Measurements from ENCODE around the gene SLC25A24.

SLC25A24 gene

DNA sequence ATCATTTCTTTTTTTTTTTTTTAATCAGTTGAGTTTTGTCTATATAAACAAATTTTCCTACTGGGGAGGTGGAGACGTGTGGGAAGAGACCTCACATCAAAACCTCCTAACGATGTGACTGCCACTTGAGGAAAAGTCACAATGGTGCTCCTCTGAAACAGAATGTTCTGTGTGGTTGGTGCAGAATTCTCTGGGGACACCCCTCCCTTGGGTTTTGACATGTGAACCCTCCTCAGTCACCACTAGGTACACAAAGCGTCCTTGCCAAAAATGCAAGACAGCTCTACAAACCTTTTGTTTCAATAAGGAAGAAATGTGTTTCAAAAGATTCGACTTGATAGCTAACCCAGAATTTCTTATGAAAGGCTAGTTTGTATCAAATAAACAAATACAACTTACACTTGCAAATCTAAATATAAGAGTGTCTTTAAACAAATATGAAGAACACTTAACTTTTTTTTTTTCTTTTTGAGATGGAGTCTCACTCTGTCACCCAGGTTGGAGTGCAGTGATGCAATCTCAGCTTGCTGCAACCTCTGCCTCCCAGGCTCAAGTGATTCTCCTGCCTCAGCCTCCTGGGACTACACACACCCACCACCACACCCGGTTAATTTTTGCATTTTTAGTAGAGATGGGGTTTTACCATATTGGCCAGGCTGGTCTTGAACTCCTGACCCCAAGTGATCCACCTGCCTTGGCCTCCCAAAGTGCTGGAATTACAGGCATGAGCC is 9.3 kb downstream of the SLC25A24 start:
- Histone ChIP-seq H3F3A (ENCODE audit: control insufficient read depth, insufficient read depth) (no peaks in the 10 kb centered on the region), H3K9me3 (ENCODE audit: control insufficient read depth, insufficient read depth, low read length) (no peaks in the 10 kb centered on the region), H4K20me1 (ENCODE audit: control insufficient read depth, insufficient read depth, low read depth, low read length) (no peaks in the 10 kb centered on the region), H3K36me3 (ENCODE audit: control insufficient read depth, low read length) (no peaks in the 10 kb centered on the region), H3K4me1 (ENCODE audit: control insufficient read depth, low read length) (no peaks in the 10 kb centered on the region), H3K79me2 (ENCODE audit: control insufficient read depth, low read length) (no peaks in the 10 kb centered on the region), H3K27me3 (ENCODE audit: control insufficient read depth, low read length) (no peaks in the 10 kb centered on the region), H3K27ac (ENCODE audit: low read depth, low read length) (no peak overlapping the region), H3K9me2 (replicated peaks; ENCODE audit: control insufficient read depth, low read length) (no peaks in the 10 kb centered on the region), H3K4me2 (ENCODE audit: low read length) (no peak overlapping the region), H3K4me3 (ENCODE audit: low read length) (no peak overlapping the region)
- TF ChIP-seq EZH2phosphoT487 (IDR thresholded peaks at IDR 0.05; ENCODE audit: borderline replicate concordance, low read length), result no peak
- TF ChIP-seq, protein P1, sequence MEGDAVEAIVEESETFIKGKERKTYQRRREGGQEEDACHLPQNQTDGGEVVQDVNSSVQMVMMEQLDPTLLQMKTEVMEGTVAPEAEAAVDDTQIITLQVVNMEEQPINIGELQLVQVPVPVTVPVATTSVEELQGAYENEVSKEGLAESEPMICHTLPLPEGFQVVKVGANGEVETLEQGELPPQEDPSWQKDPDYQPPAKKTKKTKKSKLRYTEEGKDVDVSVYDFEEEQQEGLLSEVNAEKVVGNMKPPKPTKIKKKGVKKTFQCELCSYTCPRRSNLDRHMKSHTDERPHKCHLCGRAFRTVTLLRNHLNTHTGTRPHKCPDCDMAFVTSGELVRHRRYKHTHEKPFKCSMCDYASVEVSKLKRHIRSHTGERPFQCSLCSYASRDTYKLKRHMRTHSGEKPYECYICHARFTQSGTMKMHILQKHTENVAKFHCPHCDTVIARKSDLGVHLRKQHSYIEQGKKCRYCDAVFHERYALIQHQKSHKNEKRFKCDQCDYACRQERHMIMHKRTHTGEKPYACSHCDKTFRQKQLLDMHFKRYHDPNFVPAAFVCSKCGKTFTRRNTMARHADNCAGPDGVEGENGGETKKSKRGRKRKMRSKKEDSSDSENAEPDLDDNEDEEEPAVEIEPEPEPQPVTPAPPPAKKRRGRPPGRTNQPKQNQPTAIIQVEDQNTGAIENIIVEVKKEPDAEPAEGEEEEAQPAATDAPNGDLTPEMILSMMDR (IDR thresholded peaks at IDR 0.05; ENCODE audit: low read depth, low read length, poor library complexity, severe bottlenecking), result no peak

GRCh38 chr1:108190001-108190634 is 10.0 kb downstream of the SLC25A24 start:
- no peak overlapping the region for H3K27ac ChIP-seq (ENCODE audit: low read depth, low read length)
- H3F3A ChIP-seq (ENCODE audit: control insufficient read depth, insufficient read depth), result no peaks in the 10 kb centered on the region
- H3K4me1 ChIP-seq (ENCODE audit: control insufficient read depth, low read length), result no peaks in the 10 kb centered on the region
- H3K36me3 ChIP-seq (ENCODE audit: control insufficient read depth, low read length), result peaks cover 2% of the 10 kb centered on the region; the same call in 1 of the 2 replicates
- no peak overlapping the region for H3K4me3 ChIP-seq (ENCODE audit: low read length)
- no peaks in the 10 kb centered on the region for H4K20me1 ChIP-seq (ENCODE audit: control insufficient read depth, insufficient read depth, low read depth, low read length)
- H3K9me2 ChIP-seq (replicated peaks; ENCODE audit: control insufficient read depth, low read length), result no peaks in the 10 kb centered on the region
- H3K9me3 ChIP-seq (ENCODE audit: control insufficient read depth, insufficient read depth, low read length), result no peaks in the 10 kb centered on the region
- no peaks in the 10 kb centered on the region for H3K27me3 ChIP-seq (ENCODE audit: control insufficient read depth, low read length)
- H3K79me2 ChIP-seq (ENCODE audit: control insufficient read depth, low read length), result no peaks in the 10 kb centered on the region
- TF ChIP-seq, protein P1 (IDR thresholded peaks at IDR 0.05; ENCODE audit: low read depth, low read length, poor library complexity, severe bottlenecking), result no peak
- no peak for TF ChIP-seq EZH2phosphoT487 (IDR thresholded peaks at IDR 0.05; ENCODE audit: borderline replicate concordance, low read length)
- H3K4me2 ChIP-seq (ENCODE audit: low read length), result no peak overlapping the region

- H3K4me3 ChIP-seq (ENCODE audit: low read length), result no peak overlapping the region
- no peak overlapping the region for H3K27ac ChIP-seq (ENCODE audit: low read depth, low read length)
- no peaks in the 10 kb centered on the region for H3K27me3 ChIP-seq (ENCODE audit: control insufficient read depth, low read length)
- H3K4me2 ChIP-seq (ENCODE audit: low read length), result no peak overlapping the region
- TF ChIP-seq, protein P1 (IDR thresholded peaks at IDR 0.05; ENCODE audit: low read depth, low read length, poor library complexity, severe bottlenecking), result no peak
- TF ChIP-seq EZH2phosphoT487 (IDR thresholded peaks at IDR 0.05; ENCODE audit: borderline replicate concordance, low read length), result no peak
- H3K4me1 ChIP-seq (ENCODE audit: control insufficient read depth, low read length), result no peaks in the 10 kb centered on the region
- H3K9me3 ChIP-seq (ENCODE audit: control insufficient read depth, insufficient read depth, low read length), result no peaks in the 10 kb centered on the region
- H3K36me3 ChIP-seq (ENCODE audit: control insufficient read depth, low read length), result peaks cover 6% of the 10 kb centered on the region
- H3K9me2 ChIP-seq (replicated peaks; ENCODE audit: control insufficient read depth, low read length), result no peaks in the 10 kb centered on the region
- no peaks in the 10 kb centered on the region for H3F3A ChIP-seq (ENCODE audit: control insufficient read depth, insufficient read depth)
- H3K79me2 ChIP-seq (ENCODE audit: control insufficient read depth, low read length), result no peaks in the 10 kb centered on the region
- H4K20me1 ChIP-seq (ENCODE audit: control insufficient read depth, insufficient read depth, low read depth, low read length), result no peaks in the 10 kb centered on the region
Measured at GRCh38 chr1:108188801-108189200, 11.3 kb downstream of the SLC25A24 start.

All from DOHH2 (cell line).